WTC11 (cell line): ENCODE measurements around the gene PRX. TPM values are rescaled to one million over a fixed set of nuclear protein-coding genes. Genes with fewer than 3 reads are reported as not detected.

Source experiments
- ATAC-seq: fragments of 200-7000 bp; cut with Tn5 transposase; 2 replicates; pipeline ENCODE4 v1.10.0; 2021; ENCODE audit warnings: mild to moderate bottlenecking, moderate library complexity
- CTCF ChIA-PET: fragments of 300-600 bp; sonication (Branson Sonifier 250); formaldehyde crosslinking; loops from one replicate; lab custom pipeline; 2021; ENCODE audit warnings: antibody characterized with exemption; lab: Charles Lee
- POLR2A ChIA-PET: fragments of 350-600 bp; sonication (Branson Sonifier 250); formaldehyde crosslinking; loops from one replicate; lab custom pipeline; 2021; ENCODE audit warnings: antibody characterized with exemption; lab: Charles Lee
- DNase-seq: peaks from one replicate; pipeline ENCODE4 v3.0.0; 2021; ENCODE audit warnings: low spot score
- H3K27ac Mint-ChIP-seq: 2 replicates; pipeline ENCODE4 v1.8.0; 2021; ENCODE audit warnings: mixed read lengths
- H3K27me3 Mint-ChIP-seq: 2 replicates; pipeline ENCODE4 v1.8.0; 2021; ENCODE audit warnings: low read depth, mild to moderate bottlenecking, moderate library complexity, mixed read lengths
- H3K36me3 Mint-ChIP-seq: 2 replicates; pipeline ENCODE4 v1.8.0; 2021; ENCODE audit warnings: mixed read lengths
- H3K4me1 Mint-ChIP-seq: 2 replicates; pipeline ENCODE4 v1.8.0; 2022; ENCODE audit warnings: mixed read lengths
- H3K4me3 Mint-ChIP-seq: 2 replicates; pipeline ENCODE4 v1.8.0; 2021; ENCODE audit warnings: mild to moderate bottlenecking, moderate library complexity, mixed read lengths
- H3K9me3 Mint-ChIP-seq: 2 replicates; pipeline ENCODE4 v1.8.0; 2021; ENCODE audit warnings: mixed read lengths
- AR ChIP-seq: fragments of 250-450 bp; sonication (Bioruptor Pico); IDR thresholded peaks from 2 replicates; pipeline ENCODE4 v1.9.0; 2021; ENCODE audit warnings: mild to moderate bottlenecking
- CBFB ChIP-seq: sonication (generic); formaldehyde crosslinking; IDR thresholded peaks from 2 replicates; pipeline ENCODE4 v1.8.1; 2022; ENCODE audit warnings: mild to moderate bottlenecking, low read depth, missing genetic modification reagents
- CTCF ChIP-seq: fragments of 200-600 bp; IDR thresholded peaks from 2 replicates; pipeline ENCODE4 v1.8.0; 2022; ENCODE audit warnings: antibody characterized with exemption
- ETV6 ChIP-seq: sonication (generic); formaldehyde crosslinking; IDR thresholded peaks from 2 replicates; pipeline ENCODE4 v1.8.1; 2022; ENCODE audit warnings: mild to moderate bottlenecking, missing genetic modification reagents
- GTF2I ChIP-seq: fragments of 250-450 bp; sonication (Bioruptor Pico); conservative IDR thresholded peaks from 2 replicates; pipeline ENCODE4 v1.4.0; 2021; ENCODE audit warnings: mild to moderate bottlenecking
- IRF2 ChIP-seq: sonication (generic); formaldehyde crosslinking; IDR thresholded peaks from 2 replicates; pipeline ENCODE4 v1.8.0; 2022; ENCODE audit warnings: low read depth, missing genetic modification reagents, borderline replicate concordance
- JAZF1 ChIP-seq: fragments of 250-450 bp; sonication (Bioruptor Pico); IDR thresholded peaks from 2 replicates; pipeline ENCODE4 v1.9.0; 2021; ENCODE audit warnings: moderate library complexity, mild to moderate bottlenecking, inconsistent platforms
- NFE2L1 ChIP-seq: sonication (generic); formaldehyde crosslinking; IDR thresholded peaks from 2 replicates; pipeline ENCODE4 v1.8.1; 2023; ENCODE audit warnings: missing genetic modification reagents
- SMAD3 ChIP-seq: sonication (generic); formaldehyde crosslinking; IDR thresholded peaks from 2 replicates; pipeline ENCODE4 v1.8.0; 2022; ENCODE audit warnings: missing genetic modification reagents, mild to moderate bottlenecking, borderline replicate concordance
- SMAD4 ChIP-seq: sonication (generic); formaldehyde crosslinking; IDR thresholded peaks from 2 replicates; pipeline ENCODE4 v1.8.0; 2022; ENCODE audit warnings: mild to moderate bottlenecking, missing genetic modification reagents
- TEAD1 ChIP-seq: sonication (generic); formaldehyde crosslinking; IDR thresholded peaks from 2 replicates; pipeline ENCODE4 v1.8.0; 2022; ENCODE audit warnings: mild to moderate bottlenecking, missing genetic modification reagents
- TEAD4 ChIP-seq: sonication (generic); formaldehyde crosslinking; IDR thresholded peaks from 2 replicates; pipeline ENCODE4 v1.8.0; 2022; ENCODE audit warnings: mild to moderate bottlenecking, missing genetic modification reagents
- TP53 ChIP-seq: sonication (generic); formaldehyde crosslinking; IDR thresholded peaks from 2 replicates; pipeline ENCODE4 v1.8.1; 2023; ENCODE audit warnings: mild to moderate bottlenecking, missing genetic modification reagents
- USF1 ChIP-seq: sonication (generic); formaldehyde crosslinking; IDR thresholded peaks from 2 replicates; pipeline ENCODE4 v1.8.0; 2022; ENCODE audit warnings: mild to moderate bottlenecking, missing genetic modification reagents
- ZNF121 ChIP-seq: sonication (generic); formaldehyde crosslinking; IDR thresholded peaks from 2 replicates; pipeline ENCODE4 v1.8.0; 2023; ENCODE audit warnings: missing genetic modification reagents
- ZNF232 ChIP-seq: sonication (generic); formaldehyde crosslinking; IDR thresholded peaks from 2 replicates; pipeline ENCODE4 v1.8.0; 2022; ENCODE audit warnings: mild to moderate bottlenecking, missing genetic modification reagents
- ZNF263 ChIP-seq: sonication (generic); formaldehyde crosslinking; IDR thresholded peaks from 2 replicates; pipeline ENCODE4 v1.8.1; 2022; ENCODE audit warnings: low read depth, mild to moderate bottlenecking, moderate library complexity, missing genetic modification reagents
- ZNF396 ChIP-seq: fragments of 250-450 bp; sonication (Bioruptor Pico); IDR thresholded peaks from 2 replicates; pipeline ENCODE4 v1.8.0; 2021; ENCODE audit warnings: mild to moderate bottlenecking, moderate library complexity, borderline replicate concordance
- ZNF532 ChIP-seq: fragments of 250-450 bp; sonication (Bioruptor Pico); IDR thresholded peaks from 2 replicates; pipeline ENCODE4 v1.9.0; 2021; ENCODE audit warnings: mild to moderate bottlenecking, borderline replicate concordance
- ZSCAN18 ChIP-seq: fragments of 250-450 bp; sonication (Bioruptor Pico); IDR thresholded peaks from 2 replicates; pipeline ENCODE4 v2.1.2; 2022; ENCODE audit warnings: mild to moderate bottlenecking, moderate library complexity
- total RNA-seq: library from RNA; stranded (reverse); gene quantifications from 3 replicates; pipeline ENCODE4 v1.2.3, GENCODE V29; 2021

The PRX gene
- total RNA-seq, 1 experiment from 2014 or later: 8.4 TPM

GRCh38 chr19:40420451-40420765 is 7.2 kb upstream of the PRX start:
- no peaks in the 10 kb centered on the region for H3K9me3 Mint-ChIP-seq
- TF ChIP-seq ZSCAN18 (no peak), SMAD4 (CRISPR knock-in tag) (no peak), ZNF263 (CRISPR knock-in tag) (no peak), CBFB (CRISPR knock-in tag) (no peak), CTCF (no peak)
- H3K27ac Mint-ChIP-seq: peak overlapping the region; percentile 70; the same call in 1 of the 2 replicates
- peaks cover 25% of the 10 kb centered on the region for H3K4me1 Mint-ChIP-seq
- DNase-seq (no peak), ATAC-seq (no peak)
- ChIA-PET POLR2A (interaction anchor here (0.6 to 1.8 kb wide), 14 partner anchors 13 to 279 kb away, joined by 3 to 17 read pairs (median 4); partner anchors contain the start of genes C19orf47 and PLD3), CTCF (interaction anchor here (0.6 to 2.8 kb wide), 55 partner anchors 8 to 1193 kb away, joined by 3 to 55 read pairs (median 5); partner anchors contain the start of genes BLVRB, C19orf47, PLD3 and PRX)
- peak overlapping the region; percentile 69 for H3K4me3 Mint-ChIP-seq
- H3K27me3 Mint-ChIP-seq: no peaks in the 10 kb centered on the region; the same call in 1 of the 2 replicates
- no peaks in the 10 kb centered on the region; the same call in 1 of the 2 replicates for H3K36me3 Mint-ChIP-seq

- Mint-ChIP-seq H3K27me3 (no peaks in the 10 kb centered on the region; the same call in 1 of the 2 replicates), H3K27ac (no peak overlapping the region), H3K36me3 (no peaks in the 10 kb centered on the region; the same call in 1 of the 2 replicates), H3K4me3 (peak overlapping the region; percentile 34; the same call in 1 of the 2 replicates), H3K4me1 (peaks cover 27% of the 10 kb centered on the region), H3K9me3 (no peaks in the 10 kb centered on the region)
- TF ChIP-seq ETV6 (CRISPR knock-in tag): no peak
- TF ChIP-seq ZNF121 (CRISPR knock-in tag): peak; percentile 88
- DNase-seq: no peak
- CTCF ChIA-PET: interaction anchor here (0.6 to 2.8 kb wide), 38 partner anchors 7 to 1074 kb away, joined by 3 to 55 read pairs (median 5); partner anchors contain the start of genes BLVRB, PRX and SERTAD3
- POLR2A ChIA-PET: interaction anchor here (0.7 to 1.8 kb wide), 5 partner anchors 14 to 280 kb away, joined by 3 to 13 read pairs (median 3); no protein-coding TSS in a partner anchor
- ATAC-seq: no peak
Measured at GRCh38 chr19:40419780-40420179, 6.6 kb upstream of the PRX start.

- Mint-ChIP-seq H3K36me3 (no peaks in the 10 kb centered on the region; the same call in 1 of the 2 replicates), H3K27me3 (no peaks in the 10 kb centered on the region; the same call in 1 of the 2 replicates), H3K27ac (no peak overlapping the region), H3K9me3 (no peaks in the 10 kb centered on the region), H3K4me3 (no peak overlapping the region), H3K4me1 (peaks cover 23% of the 10 kb centered on the region)
- POLR2A ChIA-PET: interaction anchor here (1.0 kb wide), 1 partner anchor 24 kb away, joined by 3 read pairs; no protein-coding TSS in a partner anchor
- CTCF ChIA-PET: interaction anchor here (0.6 to 2.8 kb wide), 6 partner anchors 8 to 104 kb away, joined by 3 to 55 read pairs (median 4); partner anchors contain the start of gene BLVRB
- DNase-seq (no peak), ATAC-seq (no peak)
- TF ChIP-seq ZNF532 (CRISPR knock-in tag) (no peak), IRF2 (CRISPR knock-in tag) (no peak), ZNF232 (CRISPR knock-in tag) (no peak), TP53 (CRISPR knock-in tag) (no peak), USF1 (no peak), GTF2I (CRISPR knock-in tag) (no peak), SMAD3 (CRISPR knock-in tag) (no peak), TEAD4 (CRISPR knock-in tag) (no peak), ZNF396 (CRISPR knock-in tag) (no peak), JAZF1 (CRISPR knock-in tag) (no peak), AR (CRISPR knock-in tag) (no peak), ZNF121 (CRISPR knock-in tag) (no peak), TEAD1 (CRISPR knock-in tag) (no peak), NFE2L1 (CRISPR knock-in tag) (no peak)
Measured at GRCh38 chr19:40419066-40419612, 6.0 kb upstream of the PRX start.
